Measurements from ENCODE around the gene BIVM.

DNA sequence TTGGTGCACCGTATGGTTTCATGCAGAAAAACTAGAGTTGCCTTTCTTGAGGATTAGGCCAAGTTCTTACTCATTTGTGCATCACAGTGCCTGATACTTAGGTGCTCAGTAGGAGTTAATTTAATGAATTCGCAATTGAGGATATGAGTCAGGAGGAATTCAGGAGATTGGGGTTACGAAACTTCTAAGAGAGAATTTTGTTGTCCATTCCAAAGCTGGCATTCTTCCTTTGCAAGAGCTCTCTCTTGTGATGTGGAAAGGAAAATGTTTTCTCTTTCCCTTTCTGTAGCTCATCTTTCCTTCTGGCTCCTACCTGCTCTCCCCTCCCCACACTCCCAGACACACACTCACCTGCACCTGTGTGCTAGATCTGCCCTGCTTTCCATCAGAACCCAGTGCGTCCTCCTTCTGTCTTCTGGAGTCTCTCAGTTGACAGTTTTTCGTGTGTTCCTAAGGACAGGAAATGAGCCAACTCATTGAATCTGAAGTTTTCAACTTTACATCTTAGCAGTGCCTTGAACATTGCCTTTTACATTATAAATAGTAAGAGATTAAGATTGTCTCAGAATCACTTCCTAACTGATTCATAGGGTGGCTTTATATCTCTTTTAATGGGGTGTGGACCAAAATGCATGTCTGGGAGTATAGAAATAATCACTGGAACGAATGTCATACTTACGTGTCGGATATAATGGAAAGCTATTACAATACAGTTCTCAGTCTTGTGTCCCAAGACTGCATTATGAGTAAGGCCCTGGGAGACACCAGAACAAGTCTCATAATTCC, 27.2 kb downstream of the BIVM start:
- TF ChIP-seq EZH2phosphoT487 (IDR thresholded peaks at IDR 0.05; ENCODE audit: borderline replicate concordance) (no peak), CTCF (conservative IDR thresholded peaks at IDR 0.05; ENCODE audit: low read length) (no peak)

All from Loucy (cell line).